ENCODE results near the gene BLVRA. TPM values are rescaled to one million over a fixed set of nuclear protein-coding genes. Genes with fewer than 3 reads are reported as not detected.
"Not testable (repeated sequence)": the region's sequence is repeated elsewhere in the genome, so short reads cannot be mapped to it uniquely, and the experiment has no call there.

The BLVRA gene
- total RNA-seq, 3 donors from 2014 or later (not counting 1 experiment from before 2014, with no cell fraction given): 19.8 to 25.6 (median 20.9) TPM

GRCh38 chr7:43771573-43771972, 13.1 kb downstream of the BLVRA start:
- Mint-ChIP-seq H3K36me3 (no peaks in the 10 kb centered on the region), H3K9me3 (no peaks in the 10 kb centered on the region), H3K27me3 (ENCODE audit: low read depth in 2 of 2) (no peaks in the 10 kb centered on the region), H3K27ac (peak overlapping the region in 1 of 2 donors; percentile 45), H3K4me1 (peaks cover 0 to 5% of the 10 kb centered on the region in 2 donors), H3K4me3 (no peak overlapping the region)
- Histone ChIP-seq H3K9me3 (ENCODE audit: control insufficient read depth, insufficient read depth, low read length) (no peaks in the 10 kb centered on the region), H3K27me3 (ENCODE audit: control insufficient read depth, insufficient read depth, low read length) (no peaks in the 10 kb centered on the region), H3K27ac (ENCODE audit: low read length) (no peak overlapping the region), H3K36me3 (ENCODE audit: control insufficient read depth, insufficient read depth, low read length) (no peaks in the 10 kb centered on the region), H3K4me1 (ENCODE audit: control insufficient read depth, insufficient read depth, low read length) (no peaks in the 10 kb centered on the region), H3K4me3 (ENCODE audit: low read length) (no peak overlapping the region)
- WGBS (ENCODE audit: insufficient coverage): 91% methylated on average over 3 of the region's 3 CpGs
- DNase-seq: no peak
- no peak for TF ChIP-seq CTCF (IDR thresholded peaks at IDR 0.05)
- ATAC-seq: no peak
- intact Hi-C loops (cut with micrococcal nuclease): no loop called here

- H3K36me3 ChIP-seq (ENCODE audit: control insufficient read depth, insufficient read depth, low read length); H3K27ac Mint-ChIP-seq; H3K36me3 Mint-ChIP-seq; H3K27me3 Mint-ChIP-seq (ENCODE audit: low read depth in 2 of 2); H3K27me3 ChIP-seq (ENCODE audit: control insufficient read depth, insufficient read depth, low read length); H3K4me1 ChIP-seq (ENCODE audit: control insufficient read depth, insufficient read depth, low read length); H3K4me1 Mint-ChIP-seq; H3K9me3 ChIP-seq (ENCODE audit: control insufficient read depth, insufficient read depth, low read length); H3K9me3 Mint-ChIP-seq; H3K27ac ChIP-seq (ENCODE audit: low read length); ATAC-seq; intact Hi-C loops (cut with micrococcal nuclease); DNase-seq; H3K4me3 Mint-ChIP-seq; H3K4me3 ChIP-seq (ENCODE audit: low read length): not testable (repeated sequence)
- 94% methylated on average over 2 of the region's 6 CpGs for WGBS (ENCODE audit: insufficient coverage)
Observed at GRCh38 chr7:43773268-43773667, 14.8 kb downstream of the BLVRA start.

GRCh38 chr7:43775255-43775654, 16.8 kb downstream of the BLVRA start:
- H3K36me3 Mint-ChIP-seq; H3K9me3 Mint-ChIP-seq; H3K27ac ChIP-seq (ENCODE audit: low read length); H3K9me3 ChIP-seq (ENCODE audit: control insufficient read depth, insufficient read depth, low read length); intact Hi-C loops (cut with micrococcal nuclease); H3K4me3 ChIP-seq (ENCODE audit: low read length); H3K27ac Mint-ChIP-seq; H3K27me3 ChIP-seq (ENCODE audit: control insufficient read depth, insufficient read depth, low read length); H3K36me3 ChIP-seq (ENCODE audit: control insufficient read depth, insufficient read depth, low read length); DNase-seq; H3K4me1 ChIP-seq (ENCODE audit: control insufficient read depth, insufficient read depth, low read length); ATAC-seq; H3K27me3 Mint-ChIP-seq (ENCODE audit: low read depth in 2 of 2); H3K4me3 Mint-ChIP-seq: not testable (repeated sequence)
- H3K4me1 Mint-ChIP-seq: peaks cover 0 to 11% of the 10 kb centered on the region in 2 donors
- 100% methylated on average over 1 of the region's 2 CpGs for WGBS (ENCODE audit: insufficient coverage)

- H3K4me3 Mint-ChIP-seq; ATAC-seq; DNase-seq; H3K4me3 ChIP-seq (ENCODE audit: low read length); H3K27me3 ChIP-seq (ENCODE audit: control insufficient read depth, insufficient read depth, low read length); H3K9me3 ChIP-seq (ENCODE audit: control insufficient read depth, insufficient read depth, low read length); H3K27ac Mint-ChIP-seq; H3K36me3 Mint-ChIP-seq; H3K9me3 Mint-ChIP-seq; H3K27ac ChIP-seq (ENCODE audit: low read length); H3K27me3 Mint-ChIP-seq (ENCODE audit: low read depth in 2 of 2); intact Hi-C loops (cut with micrococcal nuclease); H3K4me1 ChIP-seq (ENCODE audit: control insufficient read depth, insufficient read depth, low read length); H3K36me3 ChIP-seq (ENCODE audit: control insufficient read depth, insufficient read depth, low read length): not testable (repeated sequence)
- 89% methylated on average over 14 of the region's 18 CpGs for WGBS (ENCODE audit: insufficient coverage)
- peaks cover 0 to 15% of the 10 kb centered on the region in 2 donors for H3K4me1 Mint-ChIP-seq
Observed at GRCh38 chr7:43778293-43779044, 20.0 kb downstream of the BLVRA start.

- H3K27me3 Mint-ChIP-seq (ENCODE audit: low read depth in 2 of 2): no peaks in the 10 kb centered on the region
- Histone ChIP-seq H3K4me3 (ENCODE audit: low read length) (no peak overlapping the region), H3K9me3 (ENCODE audit: control insufficient read depth, insufficient read depth, low read length) (no peaks in the 10 kb centered on the region), H3K27ac (ENCODE audit: low read length) (no peak overlapping the region), H3K36me3 (ENCODE audit: control insufficient read depth, insufficient read depth, low read length) (no peaks in the 10 kb centered on the region), H3K27me3 (ENCODE audit: control insufficient read depth, insufficient read depth, low read length) (no peaks in the 10 kb centered on the region), H3K4me1 (ENCODE audit: control insufficient read depth, insufficient read depth, low read length) (no peaks in the 10 kb centered on the region)
- intact Hi-C loops (cut with micrococcal nuclease): no loop called here
- ATAC-seq (no peak), DNase-seq (no peak)
- peaks cover 0 to 15% of the 10 kb centered on the region in 2 donors for H3K4me1 Mint-ChIP-seq
- no peaks in the 10 kb centered on the region for H3K9me3 Mint-ChIP-seq
- no peak overlapping the region for H3K27ac Mint-ChIP-seq
- 97% methylated on average over 13 of the region's 14 CpGs for WGBS (ENCODE audit: insufficient coverage)
- no peak overlapping the region for H3K4me3 Mint-ChIP-seq
- TF ChIP-seq CTCF (IDR thresholded peaks at IDR 0.05): no peak
- no peaks in the 10 kb centered on the region for H3K36me3 Mint-ChIP-seq
Observed at GRCh38 chr7:43779045-43779812, 20.7 kb downstream of the BLVRA start.
